CD1c-positive myeloid dendritic cell (primary cell): Measurements from ENCODE around the gene MRPS6.

ENCODE experiments used
- DNase-seq: peaks from one replicate; pipeline ENCODE4 v3.0.0-alpha.2; 2016; ENCODE audit errors: extremely low spot score

Gene MRPS6

DNA sequence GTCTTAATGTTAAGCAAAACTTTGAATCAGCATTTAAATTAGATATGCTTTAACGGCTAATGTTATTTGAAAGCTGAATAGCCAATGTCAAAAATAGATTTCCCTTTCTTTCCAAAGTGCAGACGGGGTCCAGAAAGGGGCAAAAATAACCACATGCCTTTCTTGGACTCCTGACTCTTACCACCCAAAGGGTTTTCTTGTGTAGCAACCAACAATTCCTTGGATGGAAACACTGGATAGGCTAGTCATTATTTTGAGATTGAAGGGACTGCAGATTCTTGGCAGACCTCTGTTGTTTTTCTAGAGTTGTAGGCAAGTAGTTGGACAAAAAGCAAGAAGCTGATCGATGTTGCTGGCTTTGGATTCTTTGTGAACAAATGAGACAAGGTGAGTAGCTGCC is 107.0 kb downstream of the MRPS6 start:
- DNase-seq = no peak

DNA sequence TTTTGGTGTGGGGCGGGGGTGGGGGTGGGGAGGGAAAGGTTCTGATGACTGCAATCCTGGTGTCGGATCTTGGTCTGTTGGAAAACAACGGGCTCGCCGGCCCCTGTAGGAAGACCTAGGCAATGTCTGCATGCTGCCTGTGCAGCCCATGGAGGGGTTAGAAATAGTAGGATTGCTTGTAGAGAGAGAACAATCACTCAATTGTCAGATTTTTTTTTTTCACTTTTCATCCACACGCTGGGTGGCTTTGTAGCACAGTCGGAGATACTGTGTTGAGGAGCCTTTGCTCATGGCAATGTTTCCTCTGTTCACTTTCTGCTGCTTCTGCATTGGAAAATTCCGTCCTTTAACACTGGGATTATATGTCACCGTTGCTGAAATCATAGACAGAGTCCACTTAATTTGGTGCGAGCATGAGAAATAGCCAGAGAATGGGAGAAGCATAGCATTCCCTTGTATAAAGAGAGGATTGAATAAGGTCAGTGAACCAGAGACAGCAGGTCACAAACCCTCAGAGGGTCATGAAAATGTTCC is 107.5 kb downstream of the MRPS6 start:
- no peak for DNase-seq

- DNase-seq = no peak
Measured at GRCh38 chr21:34181431-34182039, 108.2 kb downstream of the MRPS6 start.

DNA sequence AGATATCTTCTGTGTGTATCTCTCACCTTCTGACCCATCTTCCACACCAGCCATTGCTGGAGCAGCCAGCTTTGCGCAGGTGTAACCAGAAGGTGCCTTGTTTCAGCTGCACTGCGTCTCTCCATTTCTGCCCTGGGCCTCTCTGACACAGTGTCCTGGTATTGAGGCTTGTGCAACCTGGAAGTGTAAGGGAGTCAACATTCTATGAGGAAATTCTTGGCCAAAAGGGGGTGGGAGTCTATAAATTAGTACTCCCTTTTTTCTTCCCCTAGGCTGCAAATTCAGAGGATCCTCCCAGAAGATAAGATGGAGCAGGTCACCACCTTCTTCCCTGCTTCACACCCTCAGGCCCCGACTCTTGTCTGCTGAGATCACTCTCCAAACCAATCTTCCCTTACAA is 109.1 kb downstream of the MRPS6 start:
- DNase-seq = no peak

- no peak for DNase-seq
Measured at GRCh38 chr21:34183331-34183928, 110.1 kb downstream of the MRPS6 start.

DNA sequence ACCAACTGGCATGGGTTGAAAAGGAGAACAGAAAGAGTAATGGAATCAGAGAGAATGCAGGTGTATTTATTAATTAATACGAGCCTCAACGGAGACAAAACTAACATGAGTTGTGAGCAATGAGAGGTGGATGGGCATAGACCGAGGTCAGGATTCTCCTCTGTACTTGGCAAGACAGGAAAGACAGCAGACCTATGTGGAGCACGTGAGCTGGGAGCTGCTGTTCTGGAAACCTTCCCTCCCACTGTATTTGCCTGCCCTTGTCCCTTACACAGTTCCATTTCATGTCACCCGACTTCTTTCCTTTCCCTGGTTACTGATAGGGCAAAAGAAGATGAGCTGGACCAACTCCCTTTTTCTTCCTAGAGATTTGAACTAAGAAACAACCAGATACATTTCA is 110.9 kb downstream of the MRPS6 start:
- DNase-seq = no peak

DNA sequence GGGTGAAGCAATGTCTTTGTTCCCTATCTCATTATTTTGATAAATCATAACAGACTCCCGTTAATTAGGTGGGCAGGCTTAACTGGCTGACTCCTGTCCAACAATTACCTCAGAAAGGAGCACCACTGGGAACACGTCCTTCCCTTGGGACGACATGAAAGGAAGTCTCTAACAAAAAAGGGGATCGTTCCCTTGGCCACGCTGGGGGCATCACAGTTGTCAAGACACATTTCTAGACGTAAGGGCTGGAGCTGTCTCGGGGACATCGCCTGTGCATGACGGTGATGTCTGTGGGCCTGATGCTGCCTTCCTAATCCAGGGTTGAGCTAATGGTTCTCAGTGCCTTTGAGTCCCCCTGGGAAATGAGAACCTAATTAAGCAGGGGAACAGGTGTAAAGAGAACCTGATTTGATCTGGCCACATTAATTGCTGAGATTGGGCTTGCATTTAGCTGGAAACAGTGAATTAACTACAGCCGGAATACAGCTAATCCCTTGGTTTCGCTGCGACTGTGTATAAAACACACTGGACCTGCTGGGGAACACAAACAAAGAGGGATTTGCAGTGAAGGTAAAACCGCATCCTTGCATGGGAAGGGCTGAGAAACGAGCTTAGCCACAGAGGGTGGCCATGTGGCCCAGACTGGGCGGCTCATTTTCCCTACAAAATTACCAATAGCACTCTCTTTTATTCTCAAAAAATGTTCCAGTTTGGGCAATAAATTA is 111.8 kb downstream of the MRPS6 start:
- DNase-seq = no peak

DNA sequence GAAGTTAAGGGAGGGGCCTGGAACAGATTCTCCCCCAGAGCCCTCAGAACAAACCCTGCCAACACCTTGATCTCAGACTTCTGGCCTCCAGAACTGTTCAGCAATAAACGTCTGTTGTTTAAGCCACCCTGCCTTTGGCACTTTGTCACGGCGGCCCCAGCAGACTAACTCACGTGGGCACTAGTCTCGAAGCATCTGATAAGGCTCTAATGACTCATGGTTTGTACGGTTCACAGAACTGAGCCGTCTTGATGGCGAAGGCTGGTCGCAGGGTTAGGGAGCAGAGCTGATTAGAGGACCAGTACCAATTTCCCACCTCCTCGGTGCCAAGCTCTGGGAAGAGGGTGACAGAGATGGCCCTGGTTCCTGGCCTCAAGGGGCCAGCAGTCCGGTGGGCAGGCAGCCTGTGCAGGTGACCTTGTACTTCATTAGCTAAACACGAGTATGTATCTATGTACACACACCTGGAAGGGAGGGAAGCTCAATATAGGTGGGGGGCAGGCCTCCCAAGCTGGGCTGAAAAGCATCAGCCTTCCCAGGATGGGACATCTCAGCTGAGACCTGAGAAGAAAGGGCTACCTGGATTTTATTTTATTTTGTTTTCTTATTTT is 112.8 kb downstream of the MRPS6 start:
- no peak for DNase-seq

- DNase-seq = no peak
Measured at GRCh38 chr21:34187935-34188334, 114.6 kb downstream of the MRPS6 start.

DNA sequence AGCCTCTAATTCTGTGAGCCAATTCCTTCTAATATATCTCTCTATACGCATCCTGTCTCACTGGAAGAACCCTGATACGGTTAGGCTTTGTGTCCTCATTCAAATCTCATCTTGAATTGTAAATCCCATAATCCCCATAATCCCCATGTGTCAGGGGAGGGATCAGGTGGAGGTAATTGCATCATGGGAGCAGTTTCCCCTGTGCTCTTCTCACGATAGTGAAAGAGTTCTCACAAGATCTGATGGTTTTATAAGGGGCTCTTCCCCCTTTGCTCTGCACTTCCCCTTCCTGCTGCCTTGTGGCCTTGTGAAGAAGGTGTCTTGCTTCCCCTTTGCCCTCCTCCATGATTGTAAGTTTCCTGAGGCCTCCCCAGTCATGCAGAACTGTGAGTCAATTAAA is 116.1 kb downstream of the MRPS6 start:
- DNase-seq = peak; percentile 40

GRCh38 chr21:34190576-34191321 is 117.4 kb downstream of the MRPS6 start:
- DNase-seq = no peak

DNA sequence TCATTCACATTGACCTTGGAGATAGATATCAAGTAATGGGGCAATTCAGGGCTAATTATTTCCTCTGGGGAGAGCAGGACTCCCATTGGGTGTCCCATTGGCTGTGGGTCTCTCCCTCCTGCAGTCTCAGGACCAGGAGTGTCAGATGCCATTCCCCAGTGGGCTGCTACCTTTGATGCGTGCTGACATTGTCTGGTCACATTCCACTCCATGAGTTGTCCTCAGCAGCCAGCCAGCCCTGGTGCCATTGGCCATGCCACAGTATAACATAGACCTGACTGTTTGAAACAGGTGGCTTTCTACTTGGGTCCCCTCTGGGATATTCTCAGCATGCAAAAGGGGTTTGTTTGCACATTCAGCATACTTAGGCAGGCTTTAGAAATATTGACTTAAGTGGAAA is 118.5 kb downstream of the MRPS6 start:
- DNase-seq = no peak
